HuH-7 (cell line): Measurements from ENCODE around the gene YARS1.

Source experiments
- DNase-seq: peaks from one replicate; pipeline ENCODE4 v3.0.0; 2011; ENCODE audit warnings: low spot score

YARS1 gene

GRCh38 chr1:32817159-32817814 is at the start of gene YARS1, which contains the start of gene S100PBP:
TSS of gene YARS1 (minus strand) at chr1:32817358. CDS start at chr1:32817244, 114 bp downstream.
TSS of gene S100PBP (plus strand) at chr1:32817653. CDS start at chr1:32826100, 8,447 bp downstream.
- DNase-seq, result peak; percentile 97

- DNase-seq, result no peak
These were observed 48.7 kb upstream of the YARS1 start for GRCh38 chr1:32865639-32866405.

DNA sequence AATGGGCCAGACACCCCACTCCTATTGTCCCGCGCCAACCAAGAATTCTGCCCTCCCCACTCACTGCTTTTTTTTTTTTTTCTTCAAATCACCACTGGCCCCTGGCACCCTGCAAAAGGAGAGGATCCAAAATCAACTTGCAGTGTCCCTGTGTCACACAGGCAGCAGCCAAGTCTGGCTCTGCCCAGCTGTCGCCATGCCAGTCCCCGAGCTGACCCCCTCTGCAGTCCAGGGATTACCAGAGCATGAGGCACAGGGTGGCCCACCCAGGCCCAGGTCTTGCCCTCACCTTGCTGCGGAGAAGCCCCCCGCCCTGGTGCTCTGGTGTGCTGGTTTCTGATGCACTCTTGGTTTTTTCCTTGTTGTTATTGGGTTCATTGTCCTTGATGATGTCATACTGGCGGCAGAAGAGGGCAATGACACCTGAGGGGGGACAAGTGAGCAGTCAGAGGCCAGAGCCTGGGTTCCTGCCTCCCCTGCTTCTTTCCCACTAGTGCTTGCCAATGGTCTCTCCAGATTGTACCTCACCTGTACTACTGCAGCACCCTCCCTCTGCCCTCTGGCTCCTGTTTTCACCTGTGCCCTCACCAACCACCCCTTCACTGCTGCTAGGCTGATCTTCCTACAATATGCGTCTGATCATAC is 47.3 kb upstream of the YARS1 start:
- DNase-seq, result no peak

DNA sequence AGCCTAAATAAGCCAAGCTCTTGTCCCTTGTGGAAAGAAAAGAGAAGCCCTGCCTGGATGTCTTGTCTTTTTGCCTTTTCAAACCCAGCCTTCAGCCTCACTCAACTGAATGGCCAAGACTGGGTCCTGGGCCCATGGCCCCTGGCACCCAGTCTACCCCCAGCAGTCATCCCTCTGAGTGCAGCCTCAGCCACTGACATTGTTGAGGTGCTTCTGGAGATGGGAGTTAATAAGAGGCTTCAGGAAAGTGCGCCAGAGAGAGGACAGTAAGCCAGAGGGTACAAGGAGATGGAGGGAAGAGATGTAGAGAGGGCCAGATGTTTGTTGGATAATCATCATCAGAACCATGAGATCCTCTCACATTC is 46.7 kb upstream of the YARS1 start:
- DNase-seq, result no peak

GRCh38 chr1:32863218-32863880 is 46.2 kb upstream of the YARS1 start:
- DNase-seq, result no peak

- no peak for DNase-seq
These were observed 44.9 kb upstream of the YARS1 start for GRCh38 chr1:32861904-32862695.

- no peak for DNase-seq
These were observed 43.4 kb upstream of the YARS1 start for GRCh38 chr1:32860566-32860965.

GRCh38 chr1:32859915-32860314 is 42.8 kb upstream of the YARS1 start:
- no peak for DNase-seq

- DNase-seq, result no peak
These were observed 41.6 kb upstream of the YARS1 start for GRCh38 chr1:32858791-32859190.

DNA sequence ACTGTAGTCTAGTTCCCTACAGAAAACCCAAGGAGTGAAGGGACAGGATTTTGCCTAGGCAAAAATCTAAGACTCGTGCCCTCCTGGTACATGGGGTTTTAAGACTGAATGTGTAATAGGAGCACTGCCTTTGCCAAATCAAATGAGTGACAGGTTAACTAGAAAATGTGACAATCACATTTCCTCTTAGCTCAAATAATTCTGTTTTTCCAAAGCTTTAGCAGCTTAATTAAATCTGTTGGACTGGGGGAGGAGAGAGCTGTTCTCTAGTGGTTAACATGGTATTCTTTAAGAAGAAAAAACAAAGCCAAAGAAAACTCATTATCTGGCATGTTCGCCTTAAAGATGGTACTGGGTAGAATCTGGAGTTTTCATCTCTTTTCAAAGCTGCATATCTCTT is 41.0 kb upstream of the YARS1 start:
- no peak for DNase-seq

DNA sequence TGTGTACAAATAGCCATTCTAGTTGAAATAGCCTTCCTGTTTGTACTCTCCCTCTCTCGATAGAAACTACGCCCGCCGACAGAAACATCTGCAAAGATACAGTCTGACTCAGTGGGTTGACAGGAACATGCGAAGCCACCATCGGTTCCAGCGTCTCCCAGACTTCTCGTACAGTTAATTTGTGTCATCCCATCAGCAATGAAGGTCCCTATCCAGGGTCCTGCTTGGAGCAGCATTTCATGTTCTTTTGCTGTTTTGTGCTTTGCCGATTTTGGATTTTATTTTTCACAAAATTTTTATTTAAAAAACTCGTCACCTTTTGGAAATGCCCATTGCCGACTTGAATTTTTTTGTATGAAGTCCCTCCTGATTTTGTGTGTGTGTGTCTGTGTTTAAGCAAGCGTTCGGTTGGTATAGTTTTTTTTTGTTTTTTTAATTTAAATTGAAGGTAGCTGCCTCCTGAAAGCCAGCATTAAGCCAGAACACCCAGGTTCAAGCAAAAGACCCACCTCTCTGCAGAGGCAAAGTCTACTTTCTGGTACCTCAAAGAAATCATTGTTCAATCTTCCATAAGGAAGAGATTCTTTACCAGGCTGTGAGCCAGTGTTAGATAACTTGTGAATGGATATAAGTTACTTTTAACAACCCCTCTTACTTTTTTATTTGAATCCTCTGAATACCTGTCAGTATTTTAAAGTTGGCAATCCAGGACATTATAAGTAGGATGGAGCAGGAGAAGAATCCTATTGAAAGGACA is 38.9 kb upstream of the YARS1 start:
- no peak for DNase-seq

DNA sequence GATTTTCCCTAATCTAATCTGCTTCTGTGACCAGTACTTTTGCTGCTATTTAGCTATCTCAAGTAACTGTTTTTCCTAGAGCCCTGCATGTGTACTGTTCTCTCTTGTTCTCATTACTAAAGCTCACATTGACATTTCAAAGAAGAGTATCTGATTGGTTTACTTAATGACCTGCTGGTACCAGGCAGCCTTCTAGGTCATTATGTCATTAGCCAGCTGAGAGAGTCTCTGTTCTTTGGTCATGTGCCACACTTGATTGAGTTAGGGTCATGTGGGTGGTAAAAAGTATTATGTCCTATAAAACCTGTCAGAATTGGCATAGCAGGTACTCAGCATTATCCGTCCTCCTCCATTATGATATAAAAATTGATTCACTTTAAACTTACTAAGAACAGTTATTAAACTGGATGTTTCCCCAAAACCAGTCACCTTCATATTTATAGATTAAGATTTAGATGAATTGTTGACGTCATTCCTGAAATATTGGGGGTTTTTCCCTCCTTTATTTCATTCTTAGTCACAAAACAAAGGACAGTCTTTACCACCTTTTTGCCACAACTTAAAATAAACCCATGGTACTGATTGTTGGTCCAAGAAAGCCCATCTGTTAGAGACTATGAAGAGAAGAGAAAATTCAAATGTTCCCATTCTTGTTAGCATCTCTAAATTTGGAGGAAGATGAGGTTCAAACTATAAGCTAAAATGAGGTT is 31.4 kb upstream of the YARS1 start:
- no peak for DNase-seq

- DNase-seq, result no peak
These were observed 14.7 kb upstream of the YARS1 start for GRCh38 chr1:32831878-32832277.

- DNase-seq, result no peak
These were observed 13.1 kb upstream of the YARS1 start for GRCh38 chr1:32830092-32830852.

GRCh38 chr1:32828341-32828740 is 11.2 kb upstream of the YARS1 start:
- DNase-seq, result no peak

GRCh38 chr1:32825181-32825580 is 8.0 kb upstream of the YARS1 start:
- no peak for DNase-seq

GRCh38 chr1:32818804-32819541 is 1.8 kb upstream of the YARS1 start:
- no peak for DNase-seq

DNA sequence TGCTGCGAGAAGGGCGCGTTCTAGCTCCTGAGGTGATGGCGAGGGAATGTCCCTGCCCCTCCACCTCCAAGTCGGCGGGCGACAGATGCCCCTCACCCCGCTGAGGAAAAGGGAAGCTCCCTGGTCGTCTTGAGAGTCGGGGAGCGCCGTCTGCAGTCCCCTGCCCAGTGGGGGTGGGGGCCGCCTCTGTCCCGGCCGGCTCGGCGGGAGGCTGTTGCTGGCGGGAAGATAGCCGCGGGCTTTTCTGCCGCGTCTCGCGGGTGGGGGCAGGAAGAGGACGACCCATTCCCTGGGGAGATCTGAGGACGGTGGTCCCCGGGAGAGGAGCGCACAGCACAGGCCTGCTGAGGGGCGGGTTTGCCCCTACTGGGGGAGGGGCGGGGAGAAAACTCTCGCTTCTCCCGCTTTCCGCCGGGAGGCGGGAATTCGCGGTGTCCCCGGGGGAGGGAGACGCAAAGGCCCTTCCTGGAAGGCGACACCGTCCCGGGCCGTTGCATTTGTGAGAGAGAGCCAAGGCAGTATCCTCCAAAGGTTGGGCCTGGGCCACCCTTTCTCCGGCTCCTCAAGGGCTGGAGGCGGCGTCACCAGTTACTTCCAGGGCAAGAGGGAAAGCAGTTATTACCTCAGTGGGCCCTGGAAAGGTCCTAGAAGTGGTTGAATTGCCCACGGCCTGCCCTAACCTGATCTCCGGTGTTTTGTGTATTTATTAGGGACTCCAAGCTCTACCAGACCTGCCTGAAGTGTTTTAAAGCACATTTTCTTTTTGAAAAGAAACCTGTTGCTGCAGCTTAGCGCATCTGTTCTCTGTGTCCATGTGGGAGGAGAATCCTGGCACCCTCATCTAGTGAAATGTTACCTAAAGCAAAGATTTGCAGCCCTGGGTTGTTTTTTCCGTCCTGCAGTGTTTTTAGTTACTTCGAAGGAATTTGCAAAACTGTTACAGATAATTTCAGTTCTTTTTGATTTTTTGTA is 943 bp upstream of the YARS1 start:
- peak; percentile 73 for DNase-seq
